GM19023 (cell line): ENCODE data around the gene CHFR.
"Not testable (repeated sequence)": the region's sequence is repeated elsewhere in the genome, so short reads cannot be mapped to it uniquely, and the experiment has no call there.

Experiments used
- ATAC-seq: cut with Tn5 transposase; IDR thresholded peaks from one replicate; pipeline ENCODE4 v1.9.1; 2021; ENCODE audit warnings: mild to moderate bottlenecking, moderate library complexity; ENCODE audit not compliant: unreplicated experiment

CHFR gene

DNA sequence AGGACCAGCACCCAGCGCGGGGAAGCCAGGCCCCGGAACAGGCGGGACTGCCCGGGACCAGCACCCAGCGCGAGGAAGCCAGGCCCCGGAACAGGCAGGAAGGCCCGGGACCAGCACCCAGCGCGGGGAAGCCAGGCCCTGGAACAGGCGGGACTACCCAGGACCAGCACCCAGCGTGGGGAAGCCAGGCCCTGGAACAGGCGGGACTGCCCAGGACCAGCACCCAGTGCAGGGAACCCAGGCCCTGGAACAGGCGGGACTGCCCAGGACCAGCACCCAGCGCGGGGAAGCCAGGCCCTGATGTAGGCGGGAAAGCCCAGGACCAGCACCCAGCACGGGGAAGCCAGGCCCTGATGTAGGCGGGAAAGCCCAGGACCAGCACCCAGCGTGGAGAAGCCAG lies 12.8 kb downstream of the CHFR start:
- ATAC-seq, result not testable (repeated sequence)

DNA sequence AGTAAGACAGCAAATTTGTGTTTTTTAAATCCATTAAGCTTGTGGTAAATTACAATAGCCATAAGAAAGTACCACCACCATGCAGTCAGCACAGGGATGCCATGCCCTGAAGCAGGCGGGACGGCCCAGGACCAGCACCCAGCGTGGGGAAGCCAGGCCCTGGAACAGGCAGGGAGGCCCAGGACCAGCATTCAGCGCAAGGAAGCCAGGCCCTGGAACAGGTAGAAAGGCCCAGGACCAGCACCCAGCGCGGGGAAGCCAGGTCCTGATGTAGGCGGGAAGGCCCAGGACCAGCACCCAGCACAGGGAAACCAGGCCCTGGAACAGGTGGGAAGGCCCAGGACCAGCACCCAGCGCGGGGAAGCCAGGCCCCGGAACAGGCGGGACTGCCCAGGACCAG lies 13.2 kb downstream of the CHFR start:
- ATAC-seq, result no peak

DNA sequence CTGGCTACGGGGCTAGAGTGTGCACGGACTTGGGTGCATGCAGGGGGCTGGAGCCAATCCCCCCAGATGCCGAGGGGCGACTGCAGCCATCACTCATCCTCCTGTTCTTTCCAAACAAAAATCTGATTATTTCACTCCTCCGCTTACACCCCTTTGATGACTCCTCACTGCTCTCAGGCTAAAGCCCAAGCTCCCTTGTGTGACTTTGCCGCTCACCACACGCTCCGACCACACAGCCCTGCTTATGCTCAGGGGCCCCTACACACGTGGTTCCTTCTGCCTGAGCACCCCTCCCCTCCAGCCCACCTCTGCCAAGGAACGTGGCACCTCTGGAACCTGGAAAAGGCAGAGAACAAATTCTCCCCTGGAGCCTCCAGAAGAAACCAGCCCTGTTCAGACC lies 13.7 kb downstream of the CHFR start:
- no peak for ATAC-seq

DNA sequence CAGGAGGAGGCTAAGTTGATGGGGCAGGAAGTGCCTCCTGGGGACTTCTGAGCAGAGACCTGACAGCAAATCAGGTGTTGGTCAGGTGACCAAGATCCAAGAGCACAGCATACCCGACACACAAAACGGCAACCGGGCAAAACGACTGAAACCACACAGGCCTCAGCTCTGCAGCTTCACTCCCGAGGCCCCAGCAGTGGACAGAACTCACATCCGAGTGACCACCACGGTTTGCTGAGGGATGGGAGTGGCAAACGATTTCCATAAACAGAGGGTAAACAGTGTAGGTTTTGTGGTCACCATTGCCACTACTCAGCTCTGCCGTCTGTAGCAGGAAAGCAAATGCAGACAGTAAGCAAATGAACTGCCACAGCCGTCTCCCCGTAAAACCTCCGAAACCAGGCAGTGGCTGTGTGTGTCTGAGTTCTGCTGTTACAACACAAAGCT lies 14.4 kb downstream of the CHFR start:
- ATAC-seq, result no peak

DNA sequence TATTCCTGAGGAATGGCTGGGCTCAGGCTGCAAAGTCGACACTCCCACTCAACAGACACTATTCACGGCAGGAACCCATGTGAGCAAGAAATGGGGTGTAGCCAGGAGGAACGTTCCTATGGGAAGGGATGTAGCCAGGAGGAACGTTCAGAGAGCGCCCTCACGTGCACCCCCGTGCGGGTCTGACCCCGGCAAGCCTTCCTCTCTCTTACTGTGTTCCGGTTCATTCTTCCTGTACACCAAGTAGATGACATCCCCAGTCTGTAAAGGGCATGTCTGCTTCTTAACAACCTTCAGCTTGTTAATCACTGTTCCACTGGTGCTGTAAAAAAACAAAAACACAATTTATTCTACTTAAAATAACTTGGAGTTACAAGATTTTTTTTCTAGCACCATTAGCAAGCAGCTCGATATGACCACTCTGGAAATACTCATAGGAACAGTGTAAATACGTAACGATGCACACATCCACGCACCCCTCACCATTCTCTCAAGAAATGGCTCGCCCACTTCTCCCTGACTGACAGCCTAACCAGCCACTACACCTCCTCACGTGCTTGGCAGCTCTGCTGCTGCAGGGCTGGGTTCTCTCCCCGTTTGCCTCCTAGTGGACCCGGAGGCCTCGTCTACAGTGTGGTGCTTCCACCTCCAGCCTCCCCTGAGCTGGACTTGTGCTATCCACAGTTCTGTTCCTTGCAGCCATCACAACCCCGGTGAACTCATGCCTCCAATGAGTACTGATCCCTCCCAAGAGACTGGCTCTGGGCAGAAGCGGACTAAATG lies 15.1 kb downstream of the CHFR start:
- ATAC-seq, result no peak

DNA sequence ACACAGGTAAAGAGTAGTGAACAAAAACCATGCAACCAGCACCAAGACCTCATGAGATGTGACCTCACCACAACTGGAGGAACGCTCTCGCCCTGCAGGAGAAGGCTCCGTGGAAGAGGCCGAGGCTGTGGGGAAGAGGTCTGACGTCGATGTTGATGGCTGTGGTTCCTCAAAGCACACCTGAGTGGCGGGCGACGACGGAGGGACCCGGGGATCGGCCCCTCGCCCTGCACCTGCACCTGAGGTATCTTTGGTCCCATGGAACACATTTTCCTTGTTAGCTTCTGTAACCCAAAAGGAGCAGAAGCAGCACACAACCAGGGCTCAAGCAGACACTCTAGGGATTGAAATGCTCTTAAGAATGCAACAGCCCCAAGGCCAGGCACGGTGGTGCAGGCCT lies 17.9 kb downstream of the CHFR start:
- ATAC-seq, result no peak

DNA sequence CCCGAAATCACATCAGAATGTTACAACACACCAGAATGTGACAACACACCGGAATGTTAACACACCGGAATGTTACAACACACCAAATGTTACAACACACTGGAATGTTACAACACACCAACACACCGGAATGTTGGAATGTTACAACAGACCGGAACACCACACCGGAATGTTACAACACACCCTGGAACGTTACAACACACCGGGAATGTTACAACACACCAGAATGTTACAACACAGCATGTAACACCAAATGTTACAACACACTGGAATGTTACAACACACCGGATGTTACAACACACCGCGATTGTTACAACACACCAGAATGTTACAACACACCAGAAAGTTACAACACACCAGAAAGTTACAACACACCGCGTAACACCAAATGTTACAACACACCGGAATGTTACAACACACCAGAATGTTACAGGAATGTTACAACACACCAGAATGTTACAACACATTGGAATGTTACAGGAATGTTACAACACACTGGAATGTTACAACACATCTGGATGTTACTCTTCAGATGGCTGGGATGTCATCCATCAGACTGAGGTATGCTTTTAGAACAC lies 21.1 kb downstream of the CHFR start:
- ATAC-seq, result no peak

DNA sequence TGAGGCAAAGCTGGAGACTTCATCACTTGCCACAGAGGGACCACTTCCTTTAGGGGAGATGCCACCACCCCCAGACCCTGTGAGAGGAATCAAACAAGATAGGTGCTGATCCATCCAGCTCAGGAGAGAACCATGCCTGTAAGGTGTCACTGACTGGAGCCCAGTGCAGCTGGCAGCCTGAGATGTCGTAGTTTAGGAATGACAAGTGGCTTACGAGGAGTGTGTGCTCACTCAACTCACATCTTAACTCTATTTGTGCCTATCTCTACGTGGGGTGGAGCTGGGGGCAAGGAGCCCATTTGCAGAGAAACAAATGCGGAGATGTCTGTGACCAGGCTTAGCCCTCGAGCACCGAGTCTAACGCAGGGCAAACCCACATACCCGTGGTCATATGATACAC lies 25.8 kb downstream of the CHFR start:
- no peak for ATAC-seq

DNA sequence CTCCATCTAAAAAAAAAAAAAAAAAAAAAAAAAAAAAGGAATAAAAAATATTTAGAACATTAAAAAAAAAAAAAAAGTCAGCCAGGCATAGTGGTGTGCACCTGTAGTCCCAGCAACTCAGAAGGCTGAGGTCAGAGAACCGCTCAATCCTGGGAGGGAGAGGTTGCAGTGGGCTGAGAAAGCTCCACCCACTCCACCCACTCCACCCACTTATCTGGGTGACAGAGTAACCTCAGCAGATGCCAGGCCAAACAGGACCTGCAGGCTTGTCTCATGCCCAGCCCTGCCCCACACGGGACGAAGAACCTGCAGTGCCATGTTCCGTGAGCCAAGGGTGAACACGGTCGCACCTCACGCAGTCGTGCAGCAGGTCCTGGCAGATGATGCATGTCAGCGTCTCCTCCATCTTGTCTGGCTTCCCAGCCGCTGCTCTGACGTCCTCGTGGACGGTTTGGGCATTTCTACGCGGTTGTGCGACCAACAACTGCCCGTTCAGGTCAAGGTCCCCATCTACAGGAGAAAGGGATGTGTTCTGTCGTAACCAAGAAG lies 28.6 kb downstream of the CHFR start:
- ATAC-seq, result no peak

DNA sequence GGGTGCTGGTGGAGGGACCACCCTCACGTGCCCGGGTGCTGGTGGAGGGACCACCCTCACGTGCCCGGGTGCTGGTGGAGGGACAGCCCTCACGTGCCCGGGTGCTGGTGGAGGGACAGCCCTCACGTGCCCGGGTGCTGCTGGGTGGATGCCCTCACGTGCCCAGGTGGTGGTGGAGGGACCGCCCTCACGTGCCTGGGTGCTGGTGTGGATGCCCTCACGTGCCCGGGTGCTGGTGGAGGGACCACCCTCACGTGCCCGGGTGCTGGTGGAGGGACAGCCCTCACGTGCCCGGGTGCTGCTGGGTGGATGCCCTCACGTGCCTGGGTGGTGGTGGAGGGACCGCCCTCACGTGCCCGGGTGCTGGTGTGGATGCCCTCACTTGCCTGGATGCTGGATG lies 30.4 kb downstream of the CHFR start:
- ATAC-seq, result not testable (repeated sequence)

DNA sequence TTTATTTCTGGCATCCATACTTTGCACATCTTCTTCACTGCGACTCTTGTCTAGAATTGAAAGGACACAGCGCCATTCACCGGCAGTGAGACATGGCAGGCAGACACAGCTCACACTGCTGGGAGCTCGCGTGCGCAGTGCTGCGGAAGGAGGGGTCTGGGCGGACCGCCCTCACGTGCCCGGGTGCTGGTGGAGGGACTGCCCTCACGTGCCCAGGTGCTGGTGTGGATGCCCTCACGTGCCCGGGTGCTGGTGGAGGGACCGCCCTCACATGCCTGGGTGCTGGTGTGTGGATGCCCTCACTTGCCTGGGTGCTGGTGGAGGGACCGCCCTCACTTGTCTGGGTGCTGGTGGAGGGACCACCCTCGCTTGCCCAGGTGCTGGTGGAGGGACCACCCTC lies 30.8 kb downstream of the CHFR start:
- no peak for ATAC-seq

DNA sequence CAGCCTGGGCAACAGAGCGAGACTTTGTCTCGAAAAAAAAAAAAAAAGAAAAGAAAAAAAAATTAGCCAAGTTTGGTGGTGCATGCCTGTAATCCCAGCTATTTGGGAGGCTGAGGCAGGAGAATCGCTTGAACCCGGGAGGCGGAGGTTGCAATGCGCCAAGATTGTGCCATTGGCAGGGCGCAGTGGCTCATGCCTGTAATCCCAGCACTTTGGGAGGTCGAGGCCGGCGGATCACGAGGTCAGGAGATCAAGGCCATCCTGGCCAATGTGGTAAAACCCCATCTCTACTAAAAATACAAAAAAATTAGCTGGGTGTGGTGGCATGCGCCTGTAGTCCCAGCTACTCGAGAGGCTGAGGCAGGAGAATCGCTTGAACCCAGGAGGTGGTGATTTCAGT lies 32.2 kb downstream of the CHFR start:
- not testable (repeated sequence) for ATAC-seq

DNA sequence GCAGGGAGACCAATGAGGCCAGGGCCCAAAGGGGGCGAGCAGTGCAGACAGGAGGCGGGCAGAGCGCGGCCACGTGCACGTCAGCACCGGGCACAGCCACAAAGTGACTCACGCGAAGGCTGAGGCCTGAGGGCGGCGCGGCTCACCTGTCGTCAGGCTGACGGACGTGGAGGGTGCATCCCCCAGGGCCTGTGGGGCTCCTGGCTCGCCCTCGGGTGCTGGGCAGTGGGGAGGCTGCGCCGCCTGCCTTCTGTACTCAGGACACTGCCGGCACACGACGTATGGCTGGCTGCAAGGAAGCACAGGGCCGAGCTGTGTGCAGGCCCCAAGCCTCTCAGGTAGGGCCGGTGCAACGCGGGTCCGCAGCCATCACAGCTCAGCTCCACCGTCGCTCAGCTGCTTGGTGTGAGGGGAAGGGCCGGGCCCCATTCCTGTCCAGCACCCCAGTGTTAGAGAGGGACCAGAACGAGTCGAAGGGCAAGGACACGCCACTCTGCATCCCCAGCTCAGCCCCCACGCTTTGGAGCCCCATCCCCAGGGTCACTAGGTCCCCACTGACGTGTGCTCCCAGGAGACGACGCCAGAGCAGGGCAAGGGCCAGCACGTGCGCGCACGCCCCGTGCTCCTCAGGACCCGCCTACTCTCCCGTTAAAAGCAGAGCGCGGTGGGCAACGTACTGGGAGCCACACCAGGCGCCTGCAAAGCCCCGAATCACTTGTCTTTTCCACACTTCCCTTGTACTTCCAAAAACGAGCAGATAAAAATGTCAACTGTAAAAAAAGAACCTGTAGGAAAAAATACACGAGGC lies 33.9 kb downstream of the CHFR start:
- ATAC-seq, result no peak

DNA sequence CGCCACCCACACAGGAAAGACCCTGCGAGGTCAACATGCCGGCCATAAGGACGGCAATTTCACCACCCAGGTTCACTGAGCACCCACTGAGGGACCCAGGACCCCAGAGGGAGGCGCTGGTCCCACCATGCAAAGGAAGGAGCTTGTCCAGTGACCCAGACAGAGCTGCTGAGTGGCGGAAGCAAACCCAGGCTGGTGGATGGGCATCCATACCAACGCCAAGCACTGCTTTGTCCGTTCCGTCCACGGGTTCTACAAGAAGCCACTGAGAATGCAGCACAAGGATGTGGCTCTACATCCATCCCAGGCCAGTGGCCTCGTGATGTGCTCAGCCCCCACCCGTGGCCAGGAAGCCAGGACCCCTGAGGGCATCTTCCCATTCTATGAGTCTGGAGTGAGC lies 34.9 kb downstream of the CHFR start:
- no peak for ATAC-seq

DNA sequence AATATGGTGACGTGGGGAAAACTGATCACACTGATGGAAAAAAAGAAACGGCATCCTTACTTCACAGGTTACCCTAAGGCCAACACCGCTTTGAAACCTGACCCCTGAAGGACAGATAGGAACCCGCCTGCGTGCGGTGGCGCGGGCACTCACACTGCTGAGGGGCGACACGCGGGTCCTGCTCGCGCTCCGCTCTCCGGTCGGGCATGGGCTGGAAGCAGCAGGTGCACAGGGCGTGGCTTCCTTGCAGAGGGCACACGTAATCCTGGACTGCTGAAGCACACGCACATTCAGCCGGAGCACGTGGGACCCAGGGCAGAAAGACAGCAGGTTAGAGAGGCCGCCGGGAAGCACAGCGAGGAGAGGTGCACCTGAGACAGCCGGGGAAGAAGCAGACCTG lies 35.9 kb downstream of the CHFR start:
- no peak for ATAC-seq

DNA sequence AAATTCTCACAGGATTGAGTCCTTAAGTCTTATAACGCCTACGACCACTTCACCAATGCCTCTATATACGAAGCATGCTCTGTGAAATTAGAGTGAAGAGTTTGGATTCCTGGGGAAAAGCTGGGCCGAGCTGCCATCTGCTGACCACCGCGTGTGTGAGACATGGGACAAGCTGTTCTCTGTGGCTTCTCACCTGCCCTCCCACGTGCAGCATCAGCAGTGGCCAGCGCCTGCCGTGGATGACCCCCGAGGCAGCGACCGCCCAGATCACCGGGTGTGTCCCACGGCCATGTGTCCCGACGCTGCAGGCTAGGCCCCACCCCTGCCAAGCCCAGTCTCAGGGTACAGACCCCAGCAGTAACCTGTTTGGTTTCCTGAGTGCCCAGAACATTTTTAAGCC lies 37.1 kb downstream of the CHFR start:
- ATAC-seq, result no peak

DNA sequence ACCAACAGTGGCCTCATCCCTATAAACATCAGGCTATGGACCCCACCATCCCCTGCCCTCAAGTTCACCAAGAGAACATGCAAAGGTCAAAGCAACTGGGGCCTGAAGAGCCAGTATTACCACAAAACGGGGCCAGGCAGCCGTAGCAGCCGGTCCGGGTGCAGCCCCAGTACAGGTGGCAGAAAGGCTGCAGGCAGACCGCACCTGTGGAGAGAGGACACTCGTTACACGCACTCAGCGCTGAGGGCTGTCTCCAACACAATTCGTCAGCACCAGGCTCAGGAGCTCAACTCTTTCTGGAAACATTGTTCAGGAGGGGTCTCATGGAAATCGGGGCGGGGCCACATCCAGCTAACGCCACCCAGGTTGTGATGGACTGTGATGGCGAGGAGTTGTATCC lies 38.9 kb downstream of the CHFR start:
- ATAC-seq, result no peak

DNA sequence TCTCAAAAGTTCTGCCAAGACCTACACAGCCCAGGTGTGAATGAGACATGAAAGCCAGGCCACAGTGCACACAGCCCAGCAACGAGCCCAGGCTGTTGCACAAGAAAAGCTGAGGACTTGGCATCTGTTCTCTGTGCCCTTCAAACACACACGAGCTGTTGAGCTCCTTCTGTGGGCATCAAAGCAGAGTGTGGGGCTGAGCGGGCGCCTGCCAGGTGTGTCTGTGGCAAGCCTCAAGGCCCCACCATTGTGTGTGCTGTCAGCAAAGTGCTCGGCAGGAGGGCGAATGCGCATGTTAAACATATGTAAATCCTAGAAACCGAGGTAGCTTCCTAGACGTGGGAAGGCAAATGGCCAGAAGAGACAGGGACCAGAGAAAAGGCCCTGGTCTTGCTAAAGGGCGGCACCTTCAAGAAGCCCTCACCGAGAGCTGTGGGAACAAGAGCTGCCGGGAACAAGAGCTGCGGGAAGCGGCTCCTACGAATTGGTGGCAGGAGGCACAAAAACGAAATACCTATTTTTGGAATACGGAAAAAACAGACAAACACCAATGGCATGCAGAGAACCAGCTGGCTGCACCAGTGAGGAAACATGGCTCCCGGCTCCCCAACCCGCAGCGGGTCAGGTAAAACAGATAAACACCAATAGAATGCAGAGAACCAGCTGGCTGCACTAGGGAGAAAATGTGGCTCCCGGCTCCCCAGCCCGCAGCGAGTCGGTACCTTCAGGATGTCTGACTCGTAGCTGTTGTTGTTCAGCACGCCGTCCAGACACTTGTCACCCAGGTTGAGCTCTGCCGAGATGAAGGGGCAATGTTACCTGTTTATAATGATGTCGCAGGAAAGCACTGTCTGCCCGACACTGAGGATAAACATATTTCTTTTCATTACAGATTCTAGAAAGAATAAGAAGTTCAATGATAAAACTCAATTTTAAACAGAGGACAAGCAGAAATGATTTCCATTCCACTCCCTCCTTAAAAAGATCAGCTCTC lies 39.7 kb downstream of the CHFR start:
- no peak for ATAC-seq

DNA sequence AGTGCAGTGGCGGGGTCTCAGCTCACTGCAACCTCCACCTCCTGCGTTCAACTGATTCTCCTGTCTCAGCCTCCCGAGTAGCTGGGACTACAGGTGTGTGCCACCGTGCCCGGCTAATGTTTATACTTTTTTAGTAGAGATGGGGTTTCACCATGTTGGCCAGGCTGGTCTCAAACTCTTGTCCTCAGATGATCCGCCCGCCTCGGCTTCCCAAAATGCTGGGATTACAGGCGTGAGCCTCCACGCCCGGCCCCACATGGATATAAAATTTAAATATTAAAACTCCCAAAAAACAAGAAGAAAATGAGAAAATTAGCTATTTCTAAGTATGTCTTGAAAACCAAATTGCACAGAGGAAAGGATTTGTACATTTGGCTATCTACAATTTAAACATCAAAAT lies 42.7 kb downstream of the CHFR start:
- not testable (repeated sequence) for ATAC-seq

DNA sequence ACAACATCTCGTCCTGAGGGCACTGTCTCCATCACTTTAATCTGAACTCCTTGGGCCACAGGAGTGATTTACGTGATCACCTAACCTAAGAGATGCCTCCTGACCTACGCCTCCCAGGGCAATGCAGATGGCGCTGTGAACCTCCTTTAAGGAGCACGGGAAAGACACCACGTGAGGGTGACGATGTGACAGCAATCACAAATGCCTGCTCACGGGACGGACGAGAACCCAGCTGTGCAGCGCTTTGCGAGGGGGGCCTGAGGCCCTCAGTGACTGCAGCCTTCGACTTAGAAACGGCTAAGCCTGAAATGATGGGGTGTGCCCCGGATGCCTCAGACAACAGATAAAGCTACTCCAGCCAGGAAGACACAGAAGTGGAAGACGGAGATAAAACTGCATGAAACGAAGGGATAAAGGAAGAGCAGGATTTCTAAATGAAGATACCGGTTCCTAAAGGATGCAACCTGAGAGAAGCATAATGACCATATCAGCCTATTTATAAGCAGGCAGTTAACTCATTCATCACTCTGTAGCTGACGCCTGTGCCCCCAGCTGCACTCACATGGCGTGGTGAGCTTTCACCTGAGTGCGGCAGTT lies 44.9 kb downstream of the CHFR start:
- ATAC-seq, result no peak
